Naive thymus-derived CD4-positive, alpha-beta T cell (primary cell): ENCODE data around the gene GVQW3. TPM values are rescaled to one million over a fixed set of nuclear protein-coding genes. Genes with fewer than 3 reads are reported as not detected.
A peak's percentile ranks its signal among the peaks of the same experiment; 100 is the strongest.

Experiments used
- ATAC-seq: fragments of 150-1000 bp; cut with Tn5 transposase; 2 replicates; pipeline ENCODE4 v1.10.0; 2021; ENCODE audit warnings: mild to moderate bottlenecking, moderate library complexity
- CTCF ChIA-PET: fragments of 350-600 bp; sonication (Branson Sonifier 250); formaldehyde crosslinking; loops from one replicate; lab custom pipeline; 2021; ENCODE audit warnings: antibody characterized with exemption; lab: Charles Lee
- POLR2A ChIA-PET: fragments of 350-600 bp; sonication (Branson Sonifier 250); formaldehyde crosslinking; loops from one replicate; lab custom pipeline; 2021; ENCODE audit warnings: antibody characterized with exemption, inconsistent platforms; lab: Charles Lee
- DNase-seq, 9 donors: peaks; one replicate each; pipeline versions ENCODE4 v3.0.0 to v3.0.0-alpha.2; 2020 to 2022; ENCODE audit warnings: mixed read lengths in 1 of 9
- H3K27ac ChIP-seq: one replicate; pipeline ENCODE4 v1.7.0; 2013; ENCODE audit warnings: mild to moderate bottlenecking, low read depth, low read length, moderate library complexity
- H3K27me3 ChIP-seq, 2 donors: one replicate each; pipeline ENCODE4 v1.7.0; 2013; ENCODE audit warnings: low read length in 2 of 2, mild to moderate bottlenecking in 2 of 2, moderate library complexity in 2 of 2; ENCODE audit not compliant: control insufficient read depth in 2 of 2, insufficient read depth in 2 of 2
- H3K36me3 ChIP-seq, 3 experiments: 1 replicate in 2 of 3; 2 replicates in 1 of 3; pipeline ENCODE4 v1.7.0; 2013; ENCODE audit warnings: low read length in 3 of 3, mild to moderate bottlenecking in 3 of 3, moderate library complexity in 1 of 3; ENCODE audit not compliant: insufficient read depth in 3 of 3, control insufficient read depth in 2 of 3
- H3K4me1 ChIP-seq, 2 donors: one replicate each; pipeline ENCODE4 v1.7.0; 2013; ENCODE audit warnings: low read length in 2 of 2, mild to moderate bottlenecking in 2 of 2, moderate library complexity in 1 of 2; ENCODE audit not compliant: control insufficient read depth in 2 of 2, insufficient read depth in 2 of 2
- H3K4me3 ChIP-seq: 2 replicates; pipeline ENCODE4 v1.7.0; 2013; ENCODE audit warnings: mild to moderate bottlenecking, low read length
- H3K9me3 ChIP-seq, 3 experiments: 1 replicate in 2 of 3; 2 replicates in 1 of 3; pipeline ENCODE4 v1.7.0; 2013; ENCODE audit warnings: low read length in 3 of 3; ENCODE audit not compliant: control insufficient read depth in 2 of 3
- H3K27ac Mint-ChIP-seq, 9 donors: one replicate each; pipeline ENCODE4 v1.8.0; 2020 to 2022; ENCODE audit warnings: mixed read lengths in 9 of 9, mild to moderate bottlenecking in 8 of 9, moderate library complexity in 5 of 9, inconsistent platforms in 2 of 9
- H3K27me3 Mint-ChIP-seq, 5 donors: one replicate each; pipeline ENCODE4 v1.8.0; 2021 to 2022; ENCODE audit warnings: mixed read lengths in 5 of 5, mild to moderate bottlenecking in 1 of 5
- H3K36me3 Mint-ChIP-seq, 5 donors: one replicate each; pipeline ENCODE4 v1.8.0; 2020 to 2022; ENCODE audit warnings: mixed read lengths in 5 of 5, mild to moderate bottlenecking in 3 of 5, inconsistent platforms in 1 of 5
- H3K4me1 Mint-ChIP-seq, 7 donors: one replicate each; pipeline ENCODE4 v1.8.0; 2020 to 2022; ENCODE audit warnings: mixed read lengths in 7 of 7, mild to moderate bottlenecking in 3 of 7, inconsistent platforms in 1 of 7
- H3K4me3 Mint-ChIP-seq, 10 donors: one replicate each; pipeline ENCODE4 v1.8.0; 2020 to 2022; ENCODE audit warnings: mild to moderate bottlenecking in 10 of 10, mixed read lengths in 10 of 10, moderate library complexity in 6 of 10, inconsistent platforms in 2 of 10
- H3K9me3 Mint-ChIP-seq, 11 donors: one replicate each; pipeline ENCODE4 v1.8.0; 2020 to 2022; ENCODE audit warnings: mixed read lengths in 11 of 11, mild to moderate bottlenecking in 4 of 11, inconsistent platforms in 1 of 11, moderate library complexity in 1 of 11
- intact Hi-C, 2 donors: fragments of 100-400 bp; cut with micrococcal nuclease; formaldehyde crosslinking; loops; one replicate each; pipeline ENCODE4 v1.15.1; 2023
- polyA plus RNA-seq, 2 donors: library from polyadenylated mRNA; unstranded; fragments of 300-500 nt; fragmentation: Illumina TruSeq; gene quantifications; one replicate each; pipeline ENCODE4 v1.2.3, GENCODE V29; 2021
- total RNA-seq, 6 experiments: library from RNA in 5 of 6; stranded (reverse) in 5 of 6; gene quantifications; 1 replicate in 5 of 6; 2 replicates in 1 of 6; pipeline ENCODE4 v1.2.3 and lab custom pipeline; 2021 to 2026

Gene GVQW3
- total and polyA plus RNA-seq, 7 experiments from 2014 or later, result 2.1 to 9.1 (median 5.4) TPM

GRCh38 chr11:76426660-76427059, 45.5 kb downstream of the GVQW3 start:
- Histone ChIP-seq H3K27ac (no peak overlapping the region), H3K4me3 (no peak overlapping the region), H3K36me3 (no peaks in the 10 kb centered on the region), H3K4me1 (no peaks in the 10 kb centered on the region), H3K27me3 (no peaks in the 10 kb centered on the region), H3K9me3 (no peaks in the 10 kb centered on the region)
- intact Hi-C loops, result no loop called here
- no peak for DNase-seq
- Mint-ChIP-seq H3K27me3 (peaks cover 11 to 26% (median 15%) of the 10 kb centered on the region in 5 donors), H3K4me3 (no peak overlapping the region), H3K36me3 (no peaks in the 10 kb centered on the region), H3K9me3 (no peaks in the 10 kb centered on the region), H3K27ac (no peak overlapping the region), H3K4me1 (peaks cover 0 to 18% (median 0%) of the 10 kb centered on the region in 7 donors)
- ChIA-PET POLR2A (no interaction called here), CTCF (no interaction called here)
- ATAC-seq, result no peak

DNA sequence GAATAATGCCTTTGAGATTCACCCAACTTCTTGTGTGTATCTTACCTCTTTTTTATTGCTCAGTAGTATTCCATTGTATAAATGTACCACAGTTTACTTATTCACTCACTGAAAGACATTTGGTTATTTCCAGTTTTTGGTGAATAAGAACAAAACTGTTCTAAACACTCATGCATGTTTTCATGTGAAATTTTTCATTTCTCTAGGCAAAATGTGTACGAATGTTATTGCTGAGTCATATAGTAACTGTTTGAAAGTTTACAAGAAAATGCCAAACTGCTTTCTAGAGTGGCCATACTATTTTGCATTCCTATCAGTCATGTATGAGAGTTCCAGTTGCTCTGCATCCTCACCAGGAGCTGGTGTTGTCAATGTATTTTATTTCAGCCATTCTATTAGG, 54.9 kb downstream of the GVQW3 start:
- H3K4me1 Mint-ChIP-seq, result peaks cover 0 to 4% (median 2%) of the 10 kb centered on the region in 7 donors
- no peak overlapping the region for H3K4me3 ChIP-seq
- peaks cover 0 to 5% (median 0%) of the 10 kb centered on the region in 5 donors for H3K36me3 Mint-ChIP-seq
- H3K27me3 ChIP-seq, result no peaks in the 10 kb centered on the region
- no peak overlapping the region for H3K27ac ChIP-seq
- POLR2A ChIA-PET, result no interaction called here
- intact Hi-C loops, result no loop called here
- peaks cover 0 to 7% (median 0%) of the 10 kb centered on the region in 5 donors for H3K27me3 Mint-ChIP-seq
- ATAC-seq (no peak), DNase-seq (no peak)
- CTCF ChIA-PET, result no interaction called here
- no peaks in the 10 kb centered on the region for H3K36me3 ChIP-seq
- H3K27ac Mint-ChIP-seq, result no peak overlapping the region
- H3K9me3 ChIP-seq, result no peaks in the 10 kb centered on the region
- H3K4me3 Mint-ChIP-seq, result no peak overlapping the region
- peaks cover 0 to 3% (median 0%) of the 10 kb centered on the region in 11 donors for H3K9me3 Mint-ChIP-seq
- no peaks in the 10 kb centered on the region for H3K4me1 ChIP-seq

DNA sequence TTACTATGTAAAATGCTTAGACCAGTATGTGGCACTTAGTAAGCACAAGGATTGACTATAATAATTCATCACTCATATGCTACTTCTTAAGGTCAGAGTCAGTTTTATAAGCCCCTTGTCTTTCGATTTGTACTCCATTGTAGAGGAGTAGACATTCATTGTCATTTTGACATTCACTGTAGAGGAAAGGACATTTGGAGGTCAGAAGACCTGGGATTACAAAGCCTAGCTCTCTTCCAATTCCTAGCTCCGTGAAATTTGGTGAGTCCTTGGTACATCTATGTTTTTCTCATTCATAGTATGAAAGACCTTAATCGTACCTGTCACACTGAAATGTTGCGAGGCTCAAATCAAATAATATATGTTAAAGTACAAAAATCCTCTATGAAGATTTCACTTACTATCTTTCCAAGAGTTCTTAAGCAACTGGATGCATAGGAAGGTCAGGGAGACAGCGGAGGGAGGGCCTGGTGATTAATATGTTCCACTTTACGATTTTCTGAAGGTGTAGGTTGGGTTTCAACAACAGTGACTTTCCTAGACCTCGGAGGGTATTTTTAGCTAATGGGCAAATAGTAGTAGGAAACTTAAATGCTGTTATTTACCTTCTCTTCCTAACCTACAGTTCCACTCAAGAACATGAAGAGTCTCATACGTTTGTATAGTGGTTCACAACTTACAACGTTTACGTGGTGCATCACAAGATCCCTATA, 62.3 kb downstream of the GVQW3 start:
- DNase-seq, result no peak
- peaks cover 12 to 19% of the 10 kb centered on the region in 2 donors for H3K4me1 ChIP-seq
- Mint-ChIP-seq H3K4me3 (peak overlapping the region; percentile 91 to 99 (median 96)), H3K27ac (peak overlapping the region; percentile 91 to 98 (median 97)), H3K27me3 (no peaks in the 10 kb centered on the region), H3K4me1 (peaks cover 21 to 48% (median 39%) of the 10 kb centered on the region in 7 donors), H3K36me3 (peaks cover 0 to 7% (median 3%) of the 10 kb centered on the region in 5 donors), H3K9me3 (no peaks in the 10 kb centered on the region)
- H3K4me3 ChIP-seq, result peak overlapping the region; percentile 95
- ATAC-seq, result no peak
- ChIA-PET CTCF (no interaction called here), POLR2A (interaction anchor here (2.4 kb wide), 1 partner anchor 61 kb away, joined by 8 read pairs; the partner anchor contains the start of gene GVQW3)
- H3K27ac ChIP-seq, result peak overlapping the region; percentile 92
- H3K9me3 ChIP-seq, result no peaks in the 10 kb centered on the region
- peaks cover 0 to 8% (median 5%) of the 10 kb centered on the region in 3 experiments for H3K36me3 ChIP-seq
- H3K27me3 ChIP-seq, result no peaks in the 10 kb centered on the region
- intact Hi-C loops, result loop anchor here (10.0 kb wide), 4 partner anchors 341 to 1849 kb away; partner anchors contain the start of genes AAMDC (in 1 of the 2), POLD3 (in 1 of the 2), RSF1 (in 1 of the 2) and SPCS2 (in 1 of the 2)

GRCh38 chr11:76444065-76444383, 62.9 kb downstream of the GVQW3 start:
- peak overlapping the region; percentile 91 to 98 (median 97) for H3K27ac Mint-ChIP-seq
- H3K36me3 Mint-ChIP-seq, result peaks cover 0 to 8% (median 6%) of the 10 kb centered on the region in 5 donors
- no peaks in the 10 kb centered on the region for H3K27me3 Mint-ChIP-seq
- Histone ChIP-seq H3K4me1 (peaks cover 12 to 19% of the 10 kb centered on the region in 2 donors), H3K27me3 (no peaks in the 10 kb centered on the region), H3K36me3 (peaks cover 0 to 8% (median 6%) of the 10 kb centered on the region in 3 experiments), H3K9me3 (no peaks in the 10 kb centered on the region), H3K4me3 (peak overlapping the region; percentile 95), H3K27ac (peak overlapping the region; percentile 92)
- intact Hi-C loops, result loop anchor here (1.0 to 10.0 kb wide), 14 partner anchors 63 to 1849 kb away; partner anchors contain the start of genes AAMDC (in 1 of the 2), ACER3 (in 1 of the 2), GVQW3 (in 1 of the 2) and POLD3 (in 1 of the 2)
- peaks cover 25 to 52% (median 43%) of the 10 kb centered on the region in 7 donors for H3K4me1 Mint-ChIP-seq
- ChIA-PET POLR2A (interaction anchor here (2.4 kb wide), 1 partner anchor 61 kb away, joined by 8 read pairs; the partner anchor contains the start of gene GVQW3), CTCF (no interaction called here)
- no peak for DNase-seq
- H3K9me3 Mint-ChIP-seq, result no peaks in the 10 kb centered on the region
- no peak for ATAC-seq
- H3K4me3 Mint-ChIP-seq, result peak overlapping the region; percentile 91 to 99 (median 96)

DNA sequence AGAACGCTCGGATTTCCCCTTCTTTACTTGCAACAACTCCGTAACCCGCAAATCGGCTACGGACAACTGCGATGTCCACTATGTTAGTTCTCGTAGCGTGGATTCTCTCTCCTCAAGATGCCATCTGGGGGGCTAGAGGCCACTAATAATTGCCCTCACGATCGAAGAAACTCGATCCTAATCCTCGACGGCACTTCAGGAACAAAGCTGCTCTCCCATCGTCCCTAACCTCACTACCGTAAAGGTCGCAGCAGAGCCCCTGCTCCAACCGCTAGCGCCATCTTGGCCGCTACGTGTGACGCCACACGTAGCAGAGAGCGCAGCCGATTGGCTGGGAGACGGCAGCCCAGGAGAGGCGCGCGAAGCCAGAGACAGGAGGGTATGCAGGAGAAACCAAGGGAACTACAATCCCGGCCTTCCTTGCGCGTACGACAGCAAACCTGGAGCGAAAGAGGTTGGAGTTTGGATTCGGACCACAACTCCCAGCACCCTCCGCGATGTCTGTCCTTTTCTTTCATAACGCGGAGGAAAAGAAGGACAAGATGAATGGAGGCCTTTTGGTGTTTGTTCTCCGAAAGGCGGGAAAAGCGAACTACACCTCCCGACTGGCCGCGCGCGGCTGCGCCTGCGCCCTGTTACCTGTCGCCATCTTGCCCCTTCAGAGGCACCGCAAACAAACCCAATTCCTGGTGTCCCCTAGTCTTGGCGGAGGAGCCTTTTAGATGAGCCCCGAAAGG, 63.4 kb downstream of the GVQW3 start, which contains the start of gene EMSY:
TSS of gene EMSY (plus strand) at position 635 of the 737 bp plus-strand sequence. CDS start 1,921 bp downstream, outside the sequence.
- Histone ChIP-seq H3K9me3 (no peaks in the 10 kb centered on the region), H3K4me3 (peak within 1 kb of the TSS; percentile 95), H3K36me3 (peaks cover 0 to 8% (median 6%) of the 10 kb centered on the region in 3 experiments), H3K4me1 (peaks cover 12 to 19% of the 10 kb centered on the region in 2 donors), H3K27ac (peak within 1 kb of the TSS; percentile 92), H3K27me3 (no peaks in the 10 kb centered on the region)
- Mint-ChIP-seq H3K27me3 (no peaks in the 10 kb centered on the region), H3K4me3 (peak within 1 kb of the TSS; percentile 91 to 99 (median 96)), H3K36me3 (peaks cover 0 to 13% (median 7%) of the 10 kb centered on the region in 5 donors), H3K9me3 (no peaks in the 10 kb centered on the region), H3K4me1 (peaks cover 29 to 58% (median 44%) of the 10 kb centered on the region in 7 donors), H3K27ac (peak within 1 kb of the TSS; percentile 91 to 98 (median 97))
- POLR2A ChIA-PET, result interaction anchor here (1.5 to 2.4 kb wide), 2 partner anchors 10 to 62 kb away, joined by 7 to 8 read pairs; partner anchors contain the start of gene GVQW3
- intact Hi-C loops, result loop anchor here (1.0 to 10.0 kb wide), 14 partner anchors 63 to 1850 kb away; partner anchors contain the start of genes GVQW3 (in 2 of the 2), THAP12 (in 2 of the 2), AAMDC (in 1 of the 2) and ACER3 (in 1 of the 2)
- CTCF ChIA-PET, result no interaction called here
- DNase-seq (peak; percentile 73 to 95 (median 92)), ATAC-seq (peak; percentile 96)
